Effector memory CD4-positive, alpha-beta T cell (primary cell): ENCODE results near the gene PROZ.
A peak's percentile ranks its signal among the peaks of the same experiment; 100 is the strongest.

Source experiments
- DNase-seq, 3 donors: peaks; one replicate each; pipeline ENCODE4 v3.0.0-alpha.2; 2020
- H3K27ac ChIP-seq: 2 replicates; pipeline ENCODE4 v1.7.0; 2013; ENCODE audit warnings: mild to moderate bottlenecking, low read length, moderate library complexity; ENCODE audit not compliant: insufficient read depth, poor library complexity, severe bottlenecking
- H3K27me3 ChIP-seq: replicated peaks from 2 replicates; pipeline ENCODE4 v1.7.0; 2013; ENCODE audit warnings: mild to moderate bottlenecking, low read length; ENCODE audit not compliant: insufficient read depth, control insufficient read depth, poor library complexity, severe bottlenecking
- H3K36me3 ChIP-seq: 2 replicates; pipeline ENCODE4 v1.7.0; 2013; ENCODE audit warnings: mild to moderate bottlenecking, low read length, moderate library complexity; ENCODE audit not compliant: control insufficient read depth, insufficient read depth
- H3K4me1 ChIP-seq: 2 replicates; pipeline ENCODE4 v1.7.0; 2013; ENCODE audit warnings: low read length, mild to moderate bottlenecking; ENCODE audit not compliant: control insufficient read depth, insufficient read depth, poor library complexity, severe bottlenecking
- H3K4me3 ChIP-seq: 2 replicates; pipeline ENCODE4 v1.7.0; 2013; ENCODE audit warnings: low read length, low read depth, mild to moderate bottlenecking; ENCODE audit not compliant: insufficient read depth, poor library complexity, severe bottlenecking
- H3K9me3 ChIP-seq: 2 replicates; pipeline ENCODE4 v1.7.0; 2013; ENCODE audit warnings: mild to moderate bottlenecking, low read length, moderate library complexity; ENCODE audit not compliant: control insufficient read depth

PROZ gene

DNA sequence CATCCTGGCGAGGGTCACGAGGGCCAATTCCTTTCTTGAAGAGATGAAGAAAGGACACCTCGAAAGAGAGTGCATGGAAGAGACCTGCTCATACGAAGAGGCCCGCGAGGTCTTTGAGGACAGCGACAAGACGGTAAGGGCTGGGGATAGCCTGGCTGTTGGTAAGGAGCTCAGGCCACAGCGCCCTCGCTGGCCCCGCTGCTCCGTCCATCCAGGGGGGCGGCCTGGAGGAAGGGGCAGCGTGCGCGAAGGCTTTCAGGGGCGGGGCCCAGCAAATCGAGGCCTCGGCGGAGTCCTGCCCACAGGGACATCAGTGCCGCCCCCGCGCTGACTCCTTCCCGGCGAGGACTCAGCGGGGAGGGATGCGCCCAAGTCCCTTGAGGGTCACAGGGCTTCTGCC lies 29.0 kb upstream of the PROZ start:
- Histone ChIP-seq H3K4me1 (peaks cover 2% of the 10 kb centered on the region), H3K4me3 (peak overlapping the region; percentile 29), H3K27me3 (no peaks in the 10 kb centered on the region), H3K9me3 (no peaks in the 10 kb centered on the region), H3K36me3 (no peaks in the 10 kb centered on the region), H3K27ac (no peak overlapping the region)
- no peak for DNase-seq

DNA sequence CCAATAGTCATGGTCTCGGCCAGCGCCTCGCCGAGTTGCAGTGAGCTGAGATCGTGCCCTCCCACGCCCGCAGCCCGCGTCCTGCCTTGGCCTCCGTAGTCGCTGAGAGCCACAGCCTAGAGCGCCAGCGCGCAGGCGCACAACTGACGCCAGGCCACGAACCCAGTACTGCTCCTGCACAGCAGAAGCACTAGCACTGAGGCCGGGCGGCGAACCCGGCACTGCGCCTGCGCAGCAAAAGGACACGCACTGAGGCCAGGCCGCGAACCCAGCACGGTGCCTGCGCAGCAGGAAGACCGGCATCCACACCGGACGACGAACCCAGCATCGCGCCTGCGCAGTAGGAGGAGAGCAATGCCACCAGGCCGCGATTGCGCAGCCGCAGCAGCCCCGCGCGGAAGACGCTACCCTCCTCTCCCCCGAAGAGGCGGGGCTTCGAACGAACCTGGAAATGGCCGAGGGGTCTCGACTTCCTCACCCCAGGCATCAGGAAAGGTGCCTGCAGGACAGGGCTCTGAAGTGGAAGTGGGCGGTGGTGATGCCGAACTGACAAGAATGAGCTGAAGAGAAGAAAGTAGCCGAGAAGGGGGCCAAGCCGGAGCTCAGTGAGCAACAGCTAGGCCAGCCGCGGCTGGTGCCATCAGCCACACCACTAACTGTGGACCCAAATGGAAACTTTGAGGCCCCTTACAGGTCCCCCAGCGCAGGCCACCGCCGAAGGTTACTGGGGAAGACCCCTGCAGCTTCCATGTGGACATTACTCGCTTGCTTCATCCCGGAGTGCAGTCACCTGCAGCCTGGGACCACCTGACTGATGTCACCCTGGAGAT lies 28.3 kb upstream of the PROZ start:
- H3K27me3 ChIP-seq: no peaks in the 10 kb centered on the region
- peaks cover 2% of the 10 kb centered on the region for H3K4me1 ChIP-seq
- no peak overlapping the region for H3K27ac ChIP-seq
- no peak for DNase-seq
- peak overlapping the region; percentile 29 for H3K4me3 ChIP-seq
- H3K36me3 ChIP-seq: no peaks in the 10 kb centered on the region
- no peaks in the 10 kb centered on the region for H3K9me3 ChIP-seq

DNA sequence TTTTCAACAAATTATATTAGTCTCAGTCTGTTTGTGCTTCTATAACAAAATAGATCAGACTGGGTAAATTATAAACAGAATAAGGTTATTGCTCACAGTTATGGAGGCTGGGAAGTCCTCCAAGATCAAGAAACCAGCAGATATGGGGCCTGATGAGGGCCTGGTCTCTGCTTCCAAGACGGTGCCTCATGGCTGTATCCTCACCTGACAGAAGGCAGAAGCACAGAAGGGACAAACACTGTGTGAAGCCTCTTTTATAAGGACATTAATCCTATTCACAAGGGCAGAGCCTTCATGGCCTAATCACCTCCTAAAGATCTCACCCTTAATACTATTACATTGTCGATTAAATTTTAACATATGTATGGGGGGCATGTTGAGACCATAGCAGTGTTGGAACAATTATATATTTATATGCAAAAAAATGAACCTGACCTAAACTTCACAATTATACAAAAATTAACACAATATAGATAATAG lies 23.1 kb upstream of the PROZ start:
- H3K4me3 ChIP-seq: no peak overlapping the region
- no peaks in the 10 kb centered on the region for H3K36me3 ChIP-seq
- H3K27me3 ChIP-seq: no peaks in the 10 kb centered on the region
- H3K4me1 ChIP-seq: no peaks in the 10 kb centered on the region
- no peak for DNase-seq
- no peak overlapping the region for H3K27ac ChIP-seq
- H3K9me3 ChIP-seq: no peaks in the 10 kb centered on the region

GRCh38 chr13:113137691-113138298 lies 20.7 kb upstream of the PROZ start:
- no peaks in the 10 kb centered on the region for H3K9me3 ChIP-seq
- no peaks in the 10 kb centered on the region for H3K36me3 ChIP-seq
- H3K27me3 ChIP-seq: no peaks in the 10 kb centered on the region
- no peak for DNase-seq
- no peaks in the 10 kb centered on the region for H3K4me1 ChIP-seq
- no peak overlapping the region for H3K27ac ChIP-seq
- H3K4me3 ChIP-seq: no peak overlapping the region

DNA sequence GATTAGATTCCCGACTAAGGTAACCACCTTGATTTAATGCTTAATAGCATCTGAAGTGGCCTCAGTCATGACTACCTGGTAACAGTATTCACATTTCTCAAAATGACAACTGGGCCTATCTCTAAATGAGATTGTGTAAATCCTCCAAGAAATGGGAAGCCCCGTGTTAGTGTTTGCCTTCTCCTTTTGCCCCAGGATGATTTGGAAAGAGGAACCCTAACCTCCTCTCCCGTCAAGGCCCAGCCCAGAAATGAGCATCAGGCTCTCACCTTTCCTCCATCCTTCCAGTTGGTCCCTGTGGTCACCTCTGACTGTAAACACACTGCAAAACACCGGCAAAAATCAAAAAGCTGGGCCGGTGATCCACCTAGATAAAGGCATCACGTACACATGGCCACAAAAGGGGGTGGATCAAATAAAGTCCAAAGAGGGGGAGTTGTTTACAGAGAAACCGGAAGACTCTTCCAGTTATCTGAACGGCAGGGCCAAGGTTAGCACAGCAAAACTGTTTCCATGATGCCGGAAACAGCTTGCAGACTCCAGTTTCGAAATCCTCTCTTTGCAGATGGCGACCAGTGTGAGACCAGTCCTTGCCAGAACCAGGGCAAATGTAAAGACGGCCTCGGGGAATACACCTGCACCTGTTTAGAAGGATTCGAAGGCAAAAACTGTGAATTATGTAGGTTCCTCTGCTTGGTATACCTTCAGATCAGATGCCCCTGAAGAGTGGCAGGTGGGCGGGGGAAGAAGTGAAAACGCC lies 19.5 kb upstream of the PROZ start:
- no peaks in the 10 kb centered on the region for H3K27me3 ChIP-seq
- no peaks in the 10 kb centered on the region for H3K4me1 ChIP-seq
- H3K27ac ChIP-seq: no peak overlapping the region
- DNase-seq: no peak
- no peaks in the 10 kb centered on the region for H3K36me3 ChIP-seq
- no peaks in the 10 kb centered on the region for H3K9me3 ChIP-seq
- no peak overlapping the region for H3K4me3 ChIP-seq

DNA sequence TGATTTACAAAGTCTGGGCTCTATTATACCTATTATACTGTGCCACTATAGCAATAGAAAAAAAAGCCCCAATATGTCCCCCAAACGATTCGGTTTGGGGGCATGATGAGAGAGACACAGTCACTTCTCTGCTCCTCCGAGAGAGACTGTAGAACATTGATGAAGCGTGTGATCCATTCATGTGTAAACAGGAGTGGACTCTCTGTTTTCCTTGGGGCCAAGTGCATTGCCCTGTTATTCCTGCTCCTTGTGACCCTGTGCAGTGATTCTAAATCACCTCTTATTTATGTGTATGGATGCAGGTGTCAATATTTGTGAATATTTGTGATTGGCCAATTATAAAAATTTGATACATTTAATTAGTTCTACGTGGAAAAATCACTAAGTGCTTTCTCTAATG lies 18.9 kb upstream of the PROZ start:
- no peaks in the 10 kb centered on the region for H3K36me3 ChIP-seq
- no peak overlapping the region for H3K27ac ChIP-seq
- no peak for DNase-seq
- no peaks in the 10 kb centered on the region for H3K27me3 ChIP-seq
- no peaks in the 10 kb centered on the region for H3K9me3 ChIP-seq
- H3K4me1 ChIP-seq: no peaks in the 10 kb centered on the region
- no peak overlapping the region for H3K4me3 ChIP-seq

DNA sequence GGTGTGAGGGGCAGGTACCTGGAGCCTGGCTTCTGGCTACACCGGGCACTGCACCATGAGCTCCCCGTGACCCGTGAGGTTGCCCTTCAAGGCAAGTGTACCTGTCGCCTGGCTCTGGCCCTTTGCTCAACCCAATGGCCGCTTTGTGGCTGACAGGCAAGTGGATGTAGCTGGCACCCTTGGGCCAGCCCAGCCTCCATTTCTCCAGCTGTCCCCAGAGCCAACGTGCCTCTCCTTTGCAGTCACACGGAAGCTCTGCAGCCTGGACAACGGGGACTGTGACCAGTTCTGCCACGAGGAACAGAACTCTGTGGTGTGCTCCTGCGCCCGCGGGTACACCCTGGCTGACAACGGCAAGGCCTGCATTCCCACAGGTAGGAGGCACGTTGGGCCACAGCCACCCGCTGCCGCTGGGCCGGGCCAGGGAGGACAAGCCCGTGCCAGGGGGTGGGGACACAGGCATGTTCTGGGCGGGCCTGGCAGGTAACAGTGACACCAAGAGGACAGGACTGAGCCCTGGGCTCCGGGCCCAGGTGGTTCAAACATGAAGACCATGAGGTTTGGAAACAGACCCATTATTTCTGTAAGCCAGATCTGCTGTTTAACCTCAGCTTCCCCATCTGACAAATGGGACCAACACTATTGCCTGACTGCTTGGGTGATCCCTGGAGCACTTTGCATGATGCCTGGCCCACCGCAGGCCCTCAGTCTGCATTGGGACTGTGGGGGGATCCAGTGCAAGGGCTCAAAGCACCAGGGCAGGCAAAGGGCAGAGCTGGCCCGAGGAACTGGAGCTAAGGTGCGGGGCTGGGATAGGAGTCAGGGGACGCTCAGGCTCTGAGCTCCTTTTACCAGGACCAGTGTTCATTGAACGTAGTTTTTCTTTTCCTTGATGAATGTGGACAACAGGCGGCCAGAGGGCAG lies 17.5 kb upstream of the PROZ start:
- no peak overlapping the region for H3K4me3 ChIP-seq
- H3K27me3 ChIP-seq: no peaks in the 10 kb centered on the region
- no peaks in the 10 kb centered on the region for H3K9me3 ChIP-seq
- H3K27ac ChIP-seq: no peak overlapping the region
- no peaks in the 10 kb centered on the region for H3K4me1 ChIP-seq
- no peaks in the 10 kb centered on the region for H3K36me3 ChIP-seq
- DNase-seq: no peak

DNA sequence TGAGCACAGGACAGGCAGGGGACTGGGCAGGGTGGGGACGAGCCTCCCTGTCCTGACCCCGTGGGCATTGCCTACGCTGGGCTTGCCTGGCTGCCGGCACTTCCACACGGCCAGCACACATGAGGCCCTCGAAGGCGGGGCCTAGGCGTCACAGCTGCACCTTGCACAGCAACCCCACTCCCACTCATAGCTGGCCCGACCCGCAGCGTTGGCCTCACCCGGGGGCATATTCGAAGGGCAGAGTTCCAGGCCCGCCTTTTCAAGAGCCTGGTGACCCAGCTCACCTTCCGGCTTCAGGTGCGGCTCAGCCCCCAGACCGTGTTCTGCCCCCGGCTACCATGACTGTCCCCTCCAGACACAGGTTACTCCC lies 16.9 kb upstream of the PROZ start:
- Histone ChIP-seq H3K4me1 (no peaks in the 10 kb centered on the region), H3K27ac (no peak overlapping the region), H3K4me3 (no peak overlapping the region), H3K27me3 (no peaks in the 10 kb centered on the region), H3K9me3 (no peaks in the 10 kb centered on the region), H3K36me3 (no peaks in the 10 kb centered on the region)
- no peak for DNase-seq

DNA sequence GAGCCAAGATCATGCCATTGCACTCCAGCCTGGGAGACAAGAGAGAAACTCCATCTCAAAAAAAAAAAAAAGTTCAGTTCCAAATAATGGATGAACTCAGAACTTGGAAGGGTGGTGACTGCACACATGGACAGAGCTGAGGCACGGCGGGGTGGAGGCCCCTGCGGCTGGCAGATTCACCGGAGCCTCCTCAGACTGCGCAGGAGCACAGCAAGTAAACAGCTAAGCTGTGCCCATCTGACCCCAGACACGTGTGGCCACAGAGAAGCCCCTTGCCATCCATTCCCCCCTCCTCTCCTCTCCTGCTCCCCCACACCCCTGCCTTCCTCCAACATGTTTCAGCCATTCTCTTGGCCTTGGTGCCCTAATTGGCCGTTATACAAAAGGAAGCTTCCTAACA lies 15.6 kb upstream of the PROZ start:
- Histone ChIP-seq H3K9me3 (no peaks in the 10 kb centered on the region), H3K4me1 (no peaks in the 10 kb centered on the region), H3K27ac (no peak overlapping the region), H3K36me3 (no peaks in the 10 kb centered on the region), H3K27me3 (no peaks in the 10 kb centered on the region), H3K4me3 (no peak overlapping the region)
- DNase-seq: no peak
